ENCODE data around the gene RCAN3. TPM values are rescaled to one million over a fixed set of nuclear protein-coding genes. Genes with fewer than 3 reads are reported as not detected.
A peak's percentile ranks its signal among the peaks of the same experiment; 100 is the strongest.

Gene RCAN3
- total and polyA plus RNA-seq, 9 of the 15 experiments (the other 6 are each of a cell fraction or from before 2014, with no cell fraction given): 0.10 to 1.4 (median 0.43) TPM

DNA sequence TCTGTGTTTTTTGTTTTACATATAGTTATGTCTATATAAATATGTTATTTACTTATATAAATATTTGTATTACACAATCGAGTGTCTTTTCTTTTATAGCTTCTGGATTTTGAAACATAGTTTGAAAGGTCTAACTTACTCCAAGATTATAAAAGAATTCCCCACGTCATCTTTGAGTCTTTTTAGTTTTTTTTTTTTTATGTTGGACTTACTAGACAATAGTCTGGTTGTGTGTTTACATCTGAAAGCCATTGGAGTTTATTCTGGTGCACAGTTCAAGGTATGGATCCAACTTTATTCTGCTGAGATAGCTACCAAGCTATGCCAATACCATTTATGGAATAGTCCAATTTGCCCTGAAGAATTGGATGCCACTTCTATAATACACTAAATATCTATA lies 26.1 kb upstream of the RCAN3 start:
- BruUV-seq (replicated peaks): no TSS peak
- Histone ChIP-seq H3K4me3 (no peak overlapping the region), H4K20me1 (replicated peaks; ENCODE audit: control insufficient read depth, insufficient read depth, low read length) (no peaks in the 10 kb centered on the region), H3K79me2 (ENCODE audit: control insufficient read depth, insufficient read depth, low read length) (no peaks in the 10 kb centered on the region), H3K4me1 (replicated peaks in 1 of 2; ENCODE audit: control insufficient read depth in 2 of 2, insufficient read depth in 2 of 2, low read length in 2 of 2) (peaks cover 0 to 7% of the 10 kb centered on the region in 2 experiments; a peak in 3 of 5 replicates), H3K9me3 (replicated peaks; ENCODE audit: control insufficient read depth, insufficient read depth, low read depth, low read length) (no peaks in the 10 kb centered on the region), H2AFZ (ENCODE audit: low read depth, low read length) (no peak overlapping the region), H3K9ac (ENCODE audit: insufficient read depth in 1 of 2, low read depth in 2 of 2, low read length in 2 of 2) (no peak overlapping the region), H3K4me2 (ENCODE audit: insufficient read depth, low read length) (no peak overlapping the region), H3K27ac (ENCODE audit: extremely low read depth, low read depth, low read length) (no peak overlapping the region), H3K36me3 (ENCODE audit: control insufficient read depth, insufficient read depth, low read length) (no peaks in the 10 kb centered on the region), H3K9me1 (ENCODE audit: control insufficient read depth, insufficient read depth, low read length) (no peaks in the 10 kb centered on the region), H3K27me3 (ENCODE audit: control insufficient read depth in 2 of 2, insufficient read depth in 2 of 2, low read length in 2 of 2) (no peaks in the 10 kb centered on the region)
- ChIA-PET POLR2A (interaction anchor here (1.2 to 2.1 kb wide), 3 partner anchors 9 to 18 kb away, joined by 3 to 8 read pairs (median 4); no protein-coding TSS in a partner anchor), CTCF (ENCODE audit: low intra/inter-chr PET ratio) (no interaction called here)
- ATAC-seq: no peak
- 3% methylated on average over 2 of the region's 2 CpGs for WGBS (ENCODE audit: insufficient coverage, low coverage, missing lambda C conversion rate)
- FAIRE-seq: no peak
- no peak for TF ChIP-seq CEBPG (CRISPR knock-in tag; IDR thresholded peaks at IDR 0.05)
- peak in 1 of 2 experiments; percentile 32; a peak in 1 of 4 replicates for TF ChIP-seq CEBPG (tag; conservative IDR thresholded peaks at IDR 0.05 in 1 of 2, IDR thresholded peaks at IDR 0.05 in 1 of 2)
- TF ChIP-seq GABPB2 (CRISPR knock-in tag; conservative IDR thresholded peaks at IDR 0.05): no peak
- no peak for DNase-seq (ENCODE audit: extremely low read depth in 1 of 4, low spot score in 3 of 4)
- in situ Hi-C loops (cut with MboI) (no loop called here), intact Hi-C loops (cut with micrococcal nuclease) (no loop called here)

DNA sequence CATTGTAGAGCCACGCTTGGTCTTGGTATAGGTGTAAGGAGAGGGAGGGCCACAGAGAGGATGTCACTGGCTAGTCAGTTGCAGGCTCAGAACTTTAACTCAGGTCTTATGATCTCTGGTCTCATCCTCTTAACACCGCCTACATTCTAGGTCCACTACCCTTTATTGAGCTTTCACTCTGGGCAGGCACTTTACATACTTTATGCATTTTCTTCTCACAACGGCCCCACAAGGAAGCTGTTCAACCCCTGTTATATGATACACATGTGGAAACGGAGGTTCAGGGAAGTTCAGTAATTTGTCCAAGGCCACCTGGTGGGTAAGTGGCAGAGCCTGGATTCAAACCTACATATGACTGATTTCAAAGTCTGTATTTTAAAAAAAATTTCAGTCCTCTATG lies 25.3 kb upstream of the RCAN3 start:
- Histone ChIP-seq H3K4me3 (no peak overlapping the region), H3K27me3 (ENCODE audit: control insufficient read depth in 2 of 2, insufficient read depth in 2 of 2, low read length in 2 of 2) (no peaks in the 10 kb centered on the region), H3K36me3 (ENCODE audit: control insufficient read depth, insufficient read depth, low read length) (no peaks in the 10 kb centered on the region), H3K79me2 (ENCODE audit: control insufficient read depth, insufficient read depth, low read length) (no peaks in the 10 kb centered on the region), H3K9me1 (ENCODE audit: control insufficient read depth, insufficient read depth, low read length) (no peaks in the 10 kb centered on the region), H3K4me1 (replicated peaks in 1 of 2; ENCODE audit: control insufficient read depth in 2 of 2, insufficient read depth in 2 of 2, low read length in 2 of 2) (peaks cover 0 to 12% of the 10 kb centered on the region in 2 experiments; a peak in 3 of 5 replicates), H2AFZ (ENCODE audit: low read depth, low read length) (no peak overlapping the region), H3K4me2 (ENCODE audit: insufficient read depth, low read length) (no peak overlapping the region), H4K20me1 (replicated peaks; ENCODE audit: control insufficient read depth, insufficient read depth, low read length) (no peaks in the 10 kb centered on the region), H3K27ac (ENCODE audit: extremely low read depth, low read depth, low read length) (no peak overlapping the region), H3K9ac (ENCODE audit: insufficient read depth in 1 of 2, low read depth in 2 of 2, low read length in 2 of 2) (no peak overlapping the region), H3K9me3 (replicated peaks; ENCODE audit: control insufficient read depth, insufficient read depth, low read depth, low read length) (no peaks in the 10 kb centered on the region)
- 48% methylated on average over 4 of the region's 4 CpGs for WGBS (ENCODE audit: insufficient coverage, low coverage, missing lambda C conversion rate)
- POLR2A ChIA-PET: interaction anchor here (1.2 to 2.1 kb wide), 3 partner anchors 9 to 19 kb away, joined by 3 to 8 read pairs (median 4); no protein-coding TSS in a partner anchor
- in situ Hi-C loops (cut with MboI): no loop called here
- peak; percentile 55 for FAIRE-seq
- CTCF ChIA-PET (ENCODE audit: low intra/inter-chr PET ratio): no interaction called here
- no peak for DNase-seq (ENCODE audit: extremely low read depth in 1 of 4, low spot score in 3 of 4)
- BruUV-seq (replicated peaks): no TSS peak
- ATAC-seq: no peak
- intact Hi-C loops (cut with micrococcal nuclease): no loop called here
- TF ChIP-seq ZNF143 (CRISPR knock-in tag; IDR thresholded peaks at IDR 0.05) (no peak), ZZZ3 (IDR thresholded peaks at IDR 0.05) (no peak), GABPB1 (CRISPR knock-in tag; IDR thresholded peaks at IDR 0.05) (no peak), ZNF766 (CRISPR knock-in tag; conservative IDR thresholded peaks at IDR 0.05) (no peak), ZBED1 (IDR thresholded peaks at IDR 0.05) (no peak), ZNF347 (CRISPR knock-in tag; IDR thresholded peaks at IDR 0.05; ENCODE audit: low read depth) (no peak), ZBTB34 (CRISPR knock-in tag; IDR thresholded peaks at IDR 0.05) (no peak), NFE2L1 (tag; IDR thresholded peaks at IDR 0.05; ENCODE audit: borderline replicate concordance, low read depth) (no peak), OTX1 (CRISPR knock-in tag; IDR thresholded peaks at IDR 0.05) (no peak), HOXB6 (CRISPR knock-in tag; IDR thresholded peaks at IDR 0.05; ENCODE audit: borderline replicate concordance) (no peak), ZNF668 (CRISPR knock-in tag; IDR thresholded peaks at IDR 0.05) (no peak), JUND (IDR thresholded peaks at IDR 0.05; ENCODE audit: borderline replicate concordance, low read depth, low read length) (no peak), JUND (tag; IDR thresholded peaks at IDR 0.05; ENCODE audit: borderline replicate concordance, low read depth, low read length) (no peak), ZNF23 (CRISPR knock-in tag; IDR thresholded peaks at IDR 0.05) (no peak)

All from K562 (cell line).